ENCODE results near the gene ZNF436. TPM values are rescaled to one million over a fixed set of nuclear protein-coding genes. Genes with fewer than 3 reads are reported as not detected.

The ZNF436 gene
- total RNA-seq, 4 donors from 2014 or later = 11.2 to 13.3 (median 12.0) TPM

DNA sequence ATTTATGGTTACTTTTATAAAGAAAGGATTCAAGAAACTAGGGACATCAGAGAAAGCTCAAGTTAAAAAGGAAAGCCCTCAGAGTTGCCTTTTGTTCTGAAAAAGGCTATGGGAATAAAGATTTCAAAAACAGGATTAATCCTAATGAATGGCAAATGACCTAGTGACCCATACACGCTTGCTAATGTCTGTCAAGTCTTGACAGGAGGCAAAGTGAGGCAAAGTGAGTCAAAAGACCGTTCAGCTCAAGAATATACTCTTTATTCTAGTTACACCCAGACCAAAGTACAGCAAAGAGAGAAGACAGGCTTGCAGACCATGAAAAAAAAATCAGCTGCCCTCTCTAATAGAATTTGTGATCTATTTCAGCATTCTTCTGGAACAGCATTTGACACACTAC is 3.5 kb downstream of the ZNF436 start:
- no peaks in the 10 kb centered on the region for H3K27me3 ChIP-seq
- no peak overlapping the region for H3K4me3 ChIP-seq
- H3K36me3 ChIP-seq = peaks cover 0 to 53% (median 0%) of the 10 kb centered on the region in 3 donors
- no peak for DNase-seq
- no peak overlapping the region for H3K27ac ChIP-seq
- peaks cover 0 to 44% (median 14%) of the 10 kb centered on the region in 4 donors for H3K9me3 ChIP-seq
- TF ChIP-seq, protein P1, sequence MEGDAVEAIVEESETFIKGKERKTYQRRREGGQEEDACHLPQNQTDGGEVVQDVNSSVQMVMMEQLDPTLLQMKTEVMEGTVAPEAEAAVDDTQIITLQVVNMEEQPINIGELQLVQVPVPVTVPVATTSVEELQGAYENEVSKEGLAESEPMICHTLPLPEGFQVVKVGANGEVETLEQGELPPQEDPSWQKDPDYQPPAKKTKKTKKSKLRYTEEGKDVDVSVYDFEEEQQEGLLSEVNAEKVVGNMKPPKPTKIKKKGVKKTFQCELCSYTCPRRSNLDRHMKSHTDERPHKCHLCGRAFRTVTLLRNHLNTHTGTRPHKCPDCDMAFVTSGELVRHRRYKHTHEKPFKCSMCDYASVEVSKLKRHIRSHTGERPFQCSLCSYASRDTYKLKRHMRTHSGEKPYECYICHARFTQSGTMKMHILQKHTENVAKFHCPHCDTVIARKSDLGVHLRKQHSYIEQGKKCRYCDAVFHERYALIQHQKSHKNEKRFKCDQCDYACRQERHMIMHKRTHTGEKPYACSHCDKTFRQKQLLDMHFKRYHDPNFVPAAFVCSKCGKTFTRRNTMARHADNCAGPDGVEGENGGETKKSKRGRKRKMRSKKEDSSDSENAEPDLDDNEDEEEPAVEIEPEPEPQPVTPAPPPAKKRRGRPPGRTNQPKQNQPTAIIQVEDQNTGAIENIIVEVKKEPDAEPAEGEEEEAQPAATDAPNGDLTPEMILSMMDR (IDR thresholded peaks at IDR 0.05) = no peak
- TF ChIP-seq POLR2A (IDR thresholded peaks at IDR 0.05) = no peak
- peaks cover 2 to 31% (median 5%) of the 10 kb centered on the region in 4 donors for H3K4me1 ChIP-seq

GRCh38 chr1:23362218-23362713 is 7.4 kb downstream of the ZNF436 start:
- H3K9me3 ChIP-seq = peaks cover 0 to 55% (median 15%) of the 10 kb centered on the region in 4 donors
- no peak overlapping the region for H3K4me3 ChIP-seq
- no peak overlapping the region for H3K27ac ChIP-seq
- no peak for TF ChIP-seq POLR2A (IDR thresholded peaks at IDR 0.05)
- TF ChIP-seq, protein P1 (IDR thresholded peaks at IDR 0.05) = no peak
- H3K4me1 ChIP-seq = peaks cover 0 to 13% (median 0%) of the 10 kb centered on the region in 4 donors
- H3K36me3 ChIP-seq = peaks cover 0 to 72% (median 0%) of the 10 kb centered on the region in 3 donors
- DNase-seq = no peak
- no peaks in the 10 kb centered on the region for H3K27me3 ChIP-seq

GRCh38 chr1:23358310-23358875 is 11.2 kb downstream of the ZNF436 start:
- Histone ChIP-seq H3K4me1 (no peaks in the 10 kb centered on the region), H3K9me3 (peaks cover 0 to 34% (median 15%) of the 10 kb centered on the region in 4 donors), H3K27me3 (no peaks in the 10 kb centered on the region), H3K4me3 (no peak overlapping the region), H3K36me3 (peaks cover 0 to 41% (median 0%) of the 10 kb centered on the region in 3 donors), H3K27ac (no peak overlapping the region)
- TF ChIP-seq POLR2A (IDR thresholded peaks at IDR 0.05) = no peak
- TF ChIP-seq, protein P1 (IDR thresholded peaks at IDR 0.05) = no peak
- no peak for DNase-seq

DNA sequence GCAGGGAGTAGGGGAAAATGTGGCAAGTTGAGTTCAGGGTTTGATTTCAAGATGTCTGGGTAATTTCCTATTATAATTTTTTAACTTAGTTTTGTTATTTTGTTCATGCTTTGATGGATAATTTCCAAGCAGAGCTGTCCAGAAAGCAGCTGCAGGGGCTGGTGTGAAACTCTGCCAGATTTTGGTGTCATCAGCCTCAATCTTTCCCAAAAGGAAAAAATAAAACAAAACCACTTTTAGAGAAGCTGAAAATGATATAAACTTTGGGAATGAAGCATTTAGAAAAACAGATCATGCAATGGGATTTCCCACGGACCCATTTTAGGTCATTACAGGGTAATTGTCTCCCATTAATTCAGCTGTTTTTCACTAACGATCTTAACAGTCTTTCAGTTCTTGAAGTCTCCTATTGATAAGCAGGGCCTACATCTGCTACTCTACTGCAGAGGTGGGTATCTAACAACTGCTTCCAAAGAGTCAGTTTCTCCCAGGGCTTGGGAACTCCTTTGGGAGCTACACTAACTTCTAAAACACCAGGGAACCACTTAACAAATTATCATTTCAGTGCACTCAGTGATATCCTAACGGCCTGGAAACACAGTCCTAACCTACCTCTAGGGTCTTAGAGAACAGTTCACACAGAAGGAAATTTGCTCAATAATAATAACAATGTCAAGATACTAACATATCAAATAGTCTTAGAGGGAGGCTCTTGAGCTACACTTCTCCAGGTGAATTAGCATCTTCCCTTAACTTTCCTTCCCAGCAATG is 12.3 kb downstream of the ZNF436 start:
- Histone ChIP-seq H3K36me3 (peaks cover 0 to 31% (median 0%) of the 10 kb centered on the region in 3 donors), H3K4me3 (no peak overlapping the region), H3K4me1 (no peaks in the 10 kb centered on the region), H3K27ac (no peak overlapping the region), H3K27me3 (no peaks in the 10 kb centered on the region), H3K9me3 (peaks cover 0 to 23% (median 7%) of the 10 kb centered on the region in 4 donors)
- no peak for DNase-seq
- TF ChIP-seq, protein P1 (IDR thresholded peaks at IDR 0.05) = no peak
- TF ChIP-seq POLR2A (IDR thresholded peaks at IDR 0.05) = no peak

DNA sequence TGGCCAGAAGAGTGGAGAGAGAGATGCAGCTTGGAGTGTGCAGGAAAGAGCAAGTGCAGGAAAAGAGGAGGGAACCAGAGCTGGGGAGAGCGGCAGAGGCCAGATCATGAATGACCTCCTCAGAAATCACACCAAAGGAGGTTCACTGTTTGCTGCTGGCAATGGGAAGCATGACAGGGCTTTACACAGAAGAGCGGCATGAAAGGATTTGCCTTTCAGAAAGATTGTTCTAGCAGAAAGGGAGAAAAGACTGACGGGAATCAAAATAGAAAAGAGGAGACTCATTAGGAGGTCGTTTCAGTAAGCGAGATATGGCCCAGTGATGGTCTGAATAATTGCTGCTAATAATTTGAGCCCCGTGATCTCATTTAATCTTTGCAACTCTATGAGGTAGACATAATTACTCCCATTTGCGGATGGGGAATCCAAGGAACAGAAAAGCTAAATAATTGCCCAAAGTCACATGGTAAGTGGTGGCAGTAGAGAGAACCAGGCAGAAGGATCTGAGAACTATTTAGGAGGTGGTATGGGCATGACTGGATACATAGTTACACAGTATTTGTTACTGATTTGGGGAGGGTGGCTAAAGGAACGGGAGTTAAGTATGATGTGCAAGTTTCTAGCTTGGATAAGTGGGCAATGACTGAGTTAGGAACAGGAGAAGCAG is 13.0 kb downstream of the ZNF436 start:
- peaks cover 0 to 23% (median 0%) of the 10 kb centered on the region in 3 donors for H3K36me3 ChIP-seq
- H3K9me3 ChIP-seq = peaks cover 0 to 16% (median 3%) of the 10 kb centered on the region in 4 donors
- H3K27me3 ChIP-seq = no peaks in the 10 kb centered on the region
- no peak overlapping the region for H3K27ac ChIP-seq
- TF ChIP-seq, protein P1 (IDR thresholded peaks at IDR 0.05) = no peak
- no peak for TF ChIP-seq POLR2A (IDR thresholded peaks at IDR 0.05)
- H3K4me3 ChIP-seq = no peak overlapping the region
- no peaks in the 10 kb centered on the region for H3K4me1 ChIP-seq
- no peak for DNase-seq

Measured in Peyer's patch (tissue), 4 donors.